ENCODE data around the gene TENM4. TPM values are rescaled to one million over a fixed set of nuclear protein-coding genes. Genes with fewer than 3 reads are reported as not detected.

The TENM4 gene
- total RNA-seq, 2 experiments from 2014 or later, result not detected

- Histone ChIP-seq H3K36me3 (ENCODE audit: insufficient read depth, low read length) (no peaks in the 10 kb centered on the region), H3K27ac (ENCODE audit: low read depth, low read length, poor library complexity, severe bottlenecking) (no peak overlapping the region), H4K20me1 (ENCODE audit: insufficient read depth, low read length) (no peaks in the 10 kb centered on the region), H3K79me2 (ENCODE audit: insufficient read depth, low read depth, low read length) (no peaks in the 10 kb centered on the region), H3K9me3 (ENCODE audit: low read length) (no peaks in the 10 kb centered on the region), H2AFZ (ENCODE audit: low read length) (no peak overlapping the region), H3K9me2 (ENCODE audit: insufficient read depth, low read length) (no peaks in the 10 kb centered on the region), H3K4me1 (ENCODE audit: insufficient read depth, low read length, poor library complexity, severe bottlenecking) (no peaks in the 10 kb centered on the region), H3K4me3 (ENCODE audit: low read depth, low read length, poor library complexity, severe bottlenecking) (no peak overlapping the region), H3K4me2 (ENCODE audit: low read length) (no peak overlapping the region)
- no peak for DNase-seq (ENCODE audit: low spot score)
- CTCF ChIA-PET (ENCODE audit: unreplicated experiment), result no interaction called here
- POLR2A ChIA-PET, result no interaction called here
- intact Hi-C loops (cut with micrococcal nuclease; ENCODE audit: unreplicated experiment), result no loop called here
- TF ChIP-seq CTCF (conservative IDR thresholded peaks at IDR 0.05; ENCODE audit: low read length), result no peak
- TF ChIP-seq EZH2phosphoT487 (IDR thresholded peaks at IDR 0.05; ENCODE audit: borderline replicate concordance, low read depth, low read length), result no peak
- no TSS peak for BruUV-seq (replicated peaks)
These were observed 757.1 kb downstream of the TENM4 start for GRCh38 chr11:78683774-78684173.

GRCh38 chr11:78676026-78676557 lies 764.7 kb downstream of the TENM4 start:
- H2AFZ ChIP-seq (ENCODE audit: low read length), result no peak overlapping the region
- intact Hi-C loops (cut with micrococcal nuclease; ENCODE audit: unreplicated experiment), result no loop called here
- no peaks in the 10 kb centered on the region for H4K20me1 ChIP-seq (ENCODE audit: insufficient read depth, low read length)
- no peak overlapping the region for H3K4me2 ChIP-seq (ENCODE audit: low read length)
- BruUV-seq (replicated peaks), result no TSS peak
- POLR2A ChIA-PET, result no interaction called here
- H3K79me2 ChIP-seq (ENCODE audit: insufficient read depth, low read depth, low read length), result no peaks in the 10 kb centered on the region
- TF ChIP-seq CTCF (conservative IDR thresholded peaks at IDR 0.05; ENCODE audit: low read length) (no peak), EZH2phosphoT487 (IDR thresholded peaks at IDR 0.05; ENCODE audit: borderline replicate concordance, low read depth, low read length) (no peak)
- no peak for DNase-seq (ENCODE audit: low spot score)
- H3K4me3 ChIP-seq (ENCODE audit: low read depth, low read length, poor library complexity, severe bottlenecking), result no peak overlapping the region
- H3K9me2 ChIP-seq (ENCODE audit: insufficient read depth, low read length), result no peaks in the 10 kb centered on the region
- H3K36me3 ChIP-seq (ENCODE audit: insufficient read depth, low read length), result no peaks in the 10 kb centered on the region
- H3K27ac ChIP-seq (ENCODE audit: low read depth, low read length, poor library complexity, severe bottlenecking), result no peak overlapping the region
- H3K4me1 ChIP-seq (ENCODE audit: insufficient read depth, low read length, poor library complexity, severe bottlenecking), result no peaks in the 10 kb centered on the region
- no peaks in the 10 kb centered on the region for H3K9me3 ChIP-seq (ENCODE audit: low read length)
- CTCF ChIA-PET (ENCODE audit: unreplicated experiment), result no interaction called here

GRCh38 chr11:78672850-78673620 lies 767.8 kb downstream of the TENM4 start:
- no peak overlapping the region for H3K4me3 ChIP-seq (ENCODE audit: low read depth, low read length, poor library complexity, severe bottlenecking)
- CTCF ChIA-PET (ENCODE audit: unreplicated experiment), result no interaction called here
- no peak for TF ChIP-seq EZH2phosphoT487 (IDR thresholded peaks at IDR 0.05; ENCODE audit: borderline replicate concordance, low read depth, low read length)
- no peak for TF ChIP-seq CTCF (conservative IDR thresholded peaks at IDR 0.05; ENCODE audit: low read length)
- no peaks in the 10 kb centered on the region for H3K36me3 ChIP-seq (ENCODE audit: insufficient read depth, low read length)
- no peaks in the 10 kb centered on the region for H4K20me1 ChIP-seq (ENCODE audit: insufficient read depth, low read length)
- no peak overlapping the region for H2AFZ ChIP-seq (ENCODE audit: low read length)
- DNase-seq (ENCODE audit: low spot score), result no peak
- no peaks in the 10 kb centered on the region for H3K9me3 ChIP-seq (ENCODE audit: low read length)
- POLR2A ChIA-PET, result no interaction called here
- intact Hi-C loops (cut with micrococcal nuclease; ENCODE audit: unreplicated experiment), result no loop called here
- no peaks in the 10 kb centered on the region for H3K4me1 ChIP-seq (ENCODE audit: insufficient read depth, low read length, poor library complexity, severe bottlenecking)
- no TSS peak for BruUV-seq (replicated peaks)
- no peak overlapping the region for H3K4me2 ChIP-seq (ENCODE audit: low read length)
- no peak overlapping the region for H3K27ac ChIP-seq (ENCODE audit: low read depth, low read length, poor library complexity, severe bottlenecking)
- no peaks in the 10 kb centered on the region for H3K9me2 ChIP-seq (ENCODE audit: insufficient read depth, low read length)
- H3K79me2 ChIP-seq (ENCODE audit: insufficient read depth, low read depth, low read length), result no peaks in the 10 kb centered on the region
